Endothelial cell of umbilical vein (primary cell): ENCODE results near the gene WDFY3.

Experiments
- EZH2 ChIP-seq: IDR thresholded peaks from 2 replicates; pipeline ENCODE4 v1.6.1; 2012; ENCODE audit warnings: borderline replicate concordance, low read depth, mild to moderate bottlenecking, moderate library complexity, low read length, inconsistent platforms; ENCODE audit not compliant: severe bottlenecking
- FOS ChIP-seq: IDR thresholded peaks from 2 replicates; pipeline ENCODE4 v1.6.1; 2011; ENCODE audit warnings: mild to moderate bottlenecking, low read length, moderate library complexity, borderline replicate concordance; ENCODE audit not compliant: insufficient read depth
- GATA2 ChIP-seq: IDR thresholded peaks from 2 replicates; pipeline ENCODE4 v1.7.0; 2011; ENCODE audit warnings: low read depth, mild to moderate bottlenecking, moderate library complexity, mixed read lengths, low read length; ENCODE audit not compliant: insufficient read length, insufficient read depth
- JUN ChIP-seq: IDR thresholded peaks from 2 replicates; pipeline ENCODE4 v1.6.1; 2011; ENCODE audit warnings: borderline replicate concordance, low read depth; ENCODE audit not compliant: insufficient read length, insufficient read depth
- MYC ChIP-seq: IDR thresholded peaks from one replicate; pipeline ENCODE4 v1.6.1; 2011; ENCODE audit warnings: mild to moderate bottlenecking, low read depth, low read length
- POLR2A ChIP-seq: IDR thresholded peaks from 2 replicates; pipeline ENCODE4 v1.6.1; 2012; ENCODE audit warnings: low read depth, mild to moderate bottlenecking, control low read depth, low read length
- POLR2AphosphoS5 ChIP-seq: IDR thresholded peaks from 2 replicates; pipeline ENCODE4 v1.6.1; 2012; ENCODE audit warnings: low read depth, mild to moderate bottlenecking, control low read depth, low read length, moderate library complexity; ENCODE audit not compliant: insufficient read depth
- TF ChIP-seq, protein P1 (sequence below), 2 donors: IDR thresholded peaks; 1 replicate in 1 of 2; 2 replicates in 1 of 2; pipeline ENCODE4 v1.5.1; 2011; ENCODE audit warnings: low read length in 2 of 2, mild to moderate bottlenecking in 2 of 2, moderate library complexity in 2 of 2, control low read depth in 1 of 2, inconsistent platforms in 1 of 2, low read depth in 1 of 2; ENCODE audit not compliant: insufficient read depth in 1 of 2; ENCODE audit errors: extremely low read depth in 1 of 2
- TF ChIP-seq, protein P2 (sequence below): IDR thresholded peaks from 2 replicates; pipeline ENCODE4 v1.6.1; 2011; ENCODE audit not compliant: insufficient read depth, insufficient read length

DNA sequence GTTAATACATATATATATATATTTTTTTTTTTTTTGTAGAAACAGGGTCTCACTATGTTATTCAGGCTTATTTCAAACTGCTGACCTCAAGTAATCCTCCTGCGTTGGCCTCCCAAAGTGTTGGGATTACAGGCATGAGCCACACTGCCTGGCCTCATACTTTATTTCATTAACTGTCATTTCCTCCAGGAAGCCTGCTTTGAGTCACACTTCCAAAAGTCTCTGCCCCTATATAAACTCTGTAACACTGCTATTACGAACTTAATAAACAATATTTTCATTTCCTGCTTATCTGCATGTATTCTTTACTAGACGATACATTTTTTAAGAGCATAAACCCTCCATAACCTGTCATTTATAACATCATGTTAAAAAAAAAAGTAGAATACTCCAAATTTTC lies 167.2 kb downstream of the WDFY3 start:
- TF ChIP-seq POLR2AphosphoS5 (peak; percentile 47), EZH2 (no peak), POLR2A (no peak), JUN (peak; percentile 79), MYC (no peak), FOS (peak; percentile 90), GATA2 (no peak)
- TF ChIP-seq, protein P1, sequence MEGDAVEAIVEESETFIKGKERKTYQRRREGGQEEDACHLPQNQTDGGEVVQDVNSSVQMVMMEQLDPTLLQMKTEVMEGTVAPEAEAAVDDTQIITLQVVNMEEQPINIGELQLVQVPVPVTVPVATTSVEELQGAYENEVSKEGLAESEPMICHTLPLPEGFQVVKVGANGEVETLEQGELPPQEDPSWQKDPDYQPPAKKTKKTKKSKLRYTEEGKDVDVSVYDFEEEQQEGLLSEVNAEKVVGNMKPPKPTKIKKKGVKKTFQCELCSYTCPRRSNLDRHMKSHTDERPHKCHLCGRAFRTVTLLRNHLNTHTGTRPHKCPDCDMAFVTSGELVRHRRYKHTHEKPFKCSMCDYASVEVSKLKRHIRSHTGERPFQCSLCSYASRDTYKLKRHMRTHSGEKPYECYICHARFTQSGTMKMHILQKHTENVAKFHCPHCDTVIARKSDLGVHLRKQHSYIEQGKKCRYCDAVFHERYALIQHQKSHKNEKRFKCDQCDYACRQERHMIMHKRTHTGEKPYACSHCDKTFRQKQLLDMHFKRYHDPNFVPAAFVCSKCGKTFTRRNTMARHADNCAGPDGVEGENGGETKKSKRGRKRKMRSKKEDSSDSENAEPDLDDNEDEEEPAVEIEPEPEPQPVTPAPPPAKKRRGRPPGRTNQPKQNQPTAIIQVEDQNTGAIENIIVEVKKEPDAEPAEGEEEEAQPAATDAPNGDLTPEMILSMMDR (IDR thresholded peaks at IDR 0.05; ENCODE audit: extremely low read depth in 1 of 2, insufficient read depth in 1 of 2, low read depth in 1 of 2, low read length in 2 of 2): no peak
- TF ChIP-seq, protein P2, sequence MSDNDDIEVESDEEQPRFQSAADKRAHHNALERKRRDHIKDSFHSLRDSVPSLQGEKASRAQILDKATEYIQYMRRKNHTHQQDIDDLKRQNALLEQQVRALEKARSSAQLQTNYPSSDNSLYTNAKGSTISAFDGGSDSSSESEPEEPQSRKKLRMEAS: no peak
